Measurements from ENCODE around the gene PPP1CA. TPM values are rescaled to one million over a fixed set of nuclear protein-coding genes. Genes with fewer than 3 reads are reported as not detected.

PPP1CA gene
- total RNA-seq, 3 donors from 2014 or later (not counting 1 experiment from before 2014, with no cell fraction given): 222 to 245 (median 233) TPM

DNA sequence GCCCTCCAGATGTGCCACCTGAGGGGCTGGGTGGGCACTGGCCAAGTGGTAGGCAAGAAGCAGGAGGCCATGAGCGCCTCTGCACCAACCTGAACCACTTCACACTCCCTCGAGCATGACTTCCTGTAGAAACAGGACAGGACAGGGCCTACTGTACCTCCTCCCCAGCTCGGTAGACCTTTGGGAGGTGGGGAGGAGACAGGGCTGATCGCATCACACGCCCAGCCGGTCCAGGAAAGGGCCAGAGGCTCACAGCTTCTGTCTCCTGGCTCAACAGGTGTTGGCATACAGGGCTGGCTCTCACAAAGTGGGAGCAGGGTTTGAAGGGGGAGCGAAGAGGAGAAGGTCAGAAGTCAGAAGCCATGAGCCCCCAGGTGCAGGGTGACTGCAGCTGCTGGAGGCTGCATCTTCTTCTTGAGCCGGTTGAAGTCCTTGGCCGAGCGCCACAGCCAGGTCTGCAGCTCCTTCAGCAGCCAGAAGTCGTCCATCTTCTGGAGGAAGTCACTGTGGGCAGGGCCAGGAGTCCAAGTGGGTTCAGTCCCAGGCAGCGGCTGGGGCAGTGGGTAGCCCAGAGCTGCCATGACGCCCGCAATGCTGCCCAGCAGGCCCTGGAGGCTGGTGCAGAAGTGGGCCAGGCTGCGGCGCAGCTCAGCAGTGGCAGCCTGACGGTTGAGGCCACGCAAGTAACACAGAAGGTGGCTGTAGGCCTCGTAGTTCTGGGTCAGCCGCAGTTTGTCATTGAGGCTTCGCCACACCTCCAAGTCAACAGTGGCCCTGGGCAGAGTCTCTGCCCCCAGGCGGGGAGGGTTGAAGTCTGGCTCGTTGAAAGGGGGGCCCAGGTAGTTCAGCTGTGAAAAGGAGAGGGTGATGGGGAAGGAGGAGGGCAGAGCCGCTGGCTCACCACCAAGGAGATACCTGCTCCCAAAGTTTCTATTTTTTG is 36.6 kb downstream of the PPP1CA start:
- Mint-ChIP-seq H3K27me3 (ENCODE audit: low read depth in 2 of 2) (peaks cover 3 to 29% of the 10 kb centered on the region in 2 donors), H3K36me3 (no peaks in the 10 kb centered on the region), H3K27ac (peak overlapping the region in 1 of 2 donors; percentile 46), H3K9me3 (no peaks in the 10 kb centered on the region), H3K4me1 (peaks cover 52 to 70% of the 10 kb centered on the region in 2 donors), H3K4me3 (peak overlapping the region; percentile 10)
- ATAC-seq: peak in 1 of 3 donors; percentile 43
- Histone ChIP-seq H3K9me3 (ENCODE audit: control insufficient read depth, insufficient read depth, low read length) (no peaks in the 10 kb centered on the region), H3K27me3 (ENCODE audit: control insufficient read depth, insufficient read depth, low read length) (no peaks in the 10 kb centered on the region), H3K4me1 (ENCODE audit: control insufficient read depth, insufficient read depth, low read length) (peaks cover 64% of the 10 kb centered on the region), H3K27ac (ENCODE audit: low read length) (peak overlapping the region; percentile 11), H3K36me3 (ENCODE audit: control insufficient read depth, insufficient read depth, low read length) (no peaks in the 10 kb centered on the region), H3K4me3 (ENCODE audit: low read length) (no peak overlapping the region)
- no peak for DNase-seq
- intact Hi-C loops (cut with micrococcal nuclease): no loop called here
- TF ChIP-seq, protein P1, sequence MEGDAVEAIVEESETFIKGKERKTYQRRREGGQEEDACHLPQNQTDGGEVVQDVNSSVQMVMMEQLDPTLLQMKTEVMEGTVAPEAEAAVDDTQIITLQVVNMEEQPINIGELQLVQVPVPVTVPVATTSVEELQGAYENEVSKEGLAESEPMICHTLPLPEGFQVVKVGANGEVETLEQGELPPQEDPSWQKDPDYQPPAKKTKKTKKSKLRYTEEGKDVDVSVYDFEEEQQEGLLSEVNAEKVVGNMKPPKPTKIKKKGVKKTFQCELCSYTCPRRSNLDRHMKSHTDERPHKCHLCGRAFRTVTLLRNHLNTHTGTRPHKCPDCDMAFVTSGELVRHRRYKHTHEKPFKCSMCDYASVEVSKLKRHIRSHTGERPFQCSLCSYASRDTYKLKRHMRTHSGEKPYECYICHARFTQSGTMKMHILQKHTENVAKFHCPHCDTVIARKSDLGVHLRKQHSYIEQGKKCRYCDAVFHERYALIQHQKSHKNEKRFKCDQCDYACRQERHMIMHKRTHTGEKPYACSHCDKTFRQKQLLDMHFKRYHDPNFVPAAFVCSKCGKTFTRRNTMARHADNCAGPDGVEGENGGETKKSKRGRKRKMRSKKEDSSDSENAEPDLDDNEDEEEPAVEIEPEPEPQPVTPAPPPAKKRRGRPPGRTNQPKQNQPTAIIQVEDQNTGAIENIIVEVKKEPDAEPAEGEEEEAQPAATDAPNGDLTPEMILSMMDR (IDR thresholded peaks at IDR 0.05): no peak
- WGBS (ENCODE audit: insufficient coverage): 64% methylated on average over 24 of the region's 24 CpGs

DNA sequence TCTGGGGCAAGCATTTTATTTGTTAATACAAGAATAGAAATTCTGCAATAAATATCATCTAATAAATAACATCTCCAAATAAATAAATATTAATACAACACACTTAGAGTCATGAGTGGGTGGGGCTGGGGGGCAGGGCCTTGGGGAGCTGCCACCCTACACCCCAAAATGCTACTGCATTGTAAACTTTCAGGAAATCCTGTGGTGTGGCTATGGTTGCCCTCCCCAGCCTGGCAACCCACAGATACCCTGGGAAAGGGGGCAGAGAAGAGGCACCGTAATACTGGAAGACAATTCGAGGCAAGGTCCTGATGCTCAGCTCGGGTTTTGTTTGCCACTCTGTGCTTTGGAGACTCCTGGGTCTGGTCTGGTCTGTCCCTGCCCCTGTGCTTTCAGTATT is 37.5 kb downstream of the PPP1CA start:
- Histone ChIP-seq H3K4me3 (ENCODE audit: low read length) (no peak overlapping the region), H3K4me1 (ENCODE audit: control insufficient read depth, insufficient read depth, low read length) (peaks cover 55% of the 10 kb centered on the region), H3K27ac (ENCODE audit: low read length) (no peak overlapping the region), H3K9me3 (ENCODE audit: control insufficient read depth, insufficient read depth, low read length) (no peaks in the 10 kb centered on the region), H3K36me3 (ENCODE audit: control insufficient read depth, insufficient read depth, low read length) (no peaks in the 10 kb centered on the region), H3K27me3 (ENCODE audit: control insufficient read depth, insufficient read depth, low read length) (no peaks in the 10 kb centered on the region)
- Mint-ChIP-seq H3K4me3 (peak overlapping the region; percentile 10), H3K4me1 (peaks cover 46 to 62% of the 10 kb centered on the region in 2 donors), H3K36me3 (no peaks in the 10 kb centered on the region), H3K9me3 (no peaks in the 10 kb centered on the region), H3K27ac (no peak overlapping the region), H3K27me3 (ENCODE audit: low read depth in 2 of 2) (peaks cover 3 to 29% of the 10 kb centered on the region in 2 donors)
- TF ChIP-seq, protein P1 (IDR thresholded peaks at IDR 0.05): no peak
- DNase-seq: peak in 1 of 2 donors; percentile 35
- ATAC-seq: no peak
- intact Hi-C loops (cut with micrococcal nuclease): no loop called here
- WGBS (ENCODE audit: insufficient coverage): 43% methylated on average over 3 of the region's 3 CpGs

- H3K4me3 Mint-ChIP-seq: no peak overlapping the region
- peaks cover 9 to 19% of the 10 kb centered on the region in 2 donors for H3K27me3 Mint-ChIP-seq (ENCODE audit: low read depth in 2 of 2)
- Histone ChIP-seq H3K36me3 (ENCODE audit: control insufficient read depth, insufficient read depth, low read length) (no peaks in the 10 kb centered on the region), H3K4me3 (ENCODE audit: low read length) (no peak overlapping the region), H3K4me1 (ENCODE audit: control insufficient read depth, insufficient read depth, low read length) (peaks cover 51% of the 10 kb centered on the region), H3K27ac (ENCODE audit: low read length) (no peak overlapping the region), H3K27me3 (ENCODE audit: control insufficient read depth, insufficient read depth, low read length) (no peaks in the 10 kb centered on the region), H3K9me3 (ENCODE audit: control insufficient read depth, insufficient read depth, low read length) (no peaks in the 10 kb centered on the region)
- 96% methylated on average over 11 of the region's 12 CpGs for WGBS (ENCODE audit: insufficient coverage)
- H3K27ac Mint-ChIP-seq: peak overlapping the region in 1 of 2 donors; percentile 63
- ATAC-seq (no peak), DNase-seq (peak in 1 of 2 donors; percentile 1)
- no peaks in the 10 kb centered on the region for H3K36me3 Mint-ChIP-seq
- intact Hi-C loops (cut with micrococcal nuclease): loop anchor here (1.0 kb wide), 2 partner anchors 24 to 147 kb away; partner anchors contain the start of gene PITPNM1
- H3K4me1 Mint-ChIP-seq: peaks cover 19 to 25% of the 10 kb centered on the region in 2 donors
- H3K9me3 Mint-ChIP-seq: no peaks in the 10 kb centered on the region
- TF ChIP-seq, protein P1 (IDR thresholded peaks at IDR 0.05): no peak
These were observed 43.6 kb downstream of the PPP1CA start for GRCh38 chr11:67357831-67358670.
